ENCODE measurements around the gene EPB41L3.

EPB41L3 gene

GRCh38 chr18:5543036-5543680 lies 639 bp downstream of the EPB41L3 start (continued):
- TF ChIP-seq CTCF (tag by site-specific recombination; IDR thresholded peaks at IDR 0.05), result 0 out of 2 replicates have a peak, but pooled peaks have one; percentile 16

- ChIA-PET POLR2A (no interaction called here), CTCF (no interaction called here)
- H3K4me3 ChIP-seq (ENCODE audit: low read depth, low read length), result peak overlapping the region; percentile 87
- H3K9me3 ChIP-seq (ENCODE audit: control insufficient read depth, insufficient read depth, low read depth, low read length), result no peaks in the 10 kb centered on the region
- H3K36me3 ChIP-seq (ENCODE audit: control insufficient read depth in 2 of 2, insufficient read depth in 1 of 2, low read length in 2 of 2), result no peaks in the 10 kb centered on the region
- peaks cover 26% of the 10 kb centered on the region for H3K4me1 ChIP-seq (ENCODE audit: control insufficient read depth, insufficient read depth, low read length)
- peak overlapping the region; percentile 97 for H3K27ac ChIP-seq (ENCODE audit: extremely low read depth, low read depth, low read length)
- TF ChIP-seq SP2 (tag by site-specific recombination; IDR thresholded peaks at IDR 0.05) (no peak), ZNF366 (tag by site-specific recombination; conservative IDR thresholded peaks at IDR 0.05) (no peak), ZNF354C (tag by site-specific recombination; IDR thresholded peaks at IDR 0.05; ENCODE audit: borderline replicate concordance, low read depth) (no peak), ZNF140 (tag by site-specific recombination; IDR thresholded peaks at IDR 0.05) (no peak), ZEB2 (tag by site-specific recombination; IDR thresholded peaks at IDR 0.05) (no peak), ZNF548 (tag by site-specific recombination; IDR thresholded peaks at IDR 0.05) (no peak), ZNF398 (tag by site-specific recombination; IDR thresholded peaks at IDR 0.05) (peak; percentile 76), ZNF670 (tag by site-specific recombination; IDR thresholded peaks at IDR 0.05; ENCODE audit: low read depth) (no peak), KLF17 (tag by site-specific recombination; IDR thresholded peaks at IDR 0.05) (no peak), ZNF221 (tag by site-specific recombination; IDR thresholded peaks at IDR 0.05; ENCODE audit: borderline replicate concordance) (no peak), ZXDB (tag by site-specific recombination; IDR thresholded peaks at IDR 0.05) (0 out of 2 replicates have a peak, but pooled peaks have one; percentile 34), GLIS1 (tag by site-specific recombination; IDR thresholded peaks at IDR 0.05) (no peak; the same call in 1 of the 2 replicates), ZBTB7A (tag by site-specific recombination; IDR thresholded peaks at IDR 0.05; ENCODE audit: low read depth) (no peak), ZNF19 (tag by site-specific recombination; IDR thresholded peaks at IDR 0.05; ENCODE audit: low read depth) (no peak), EGR2 (tag by site-specific recombination; IDR thresholded peaks at IDR 0.05; ENCODE audit: low read depth) (peak; percentile 4; the same call in 1 of the 2 replicates), ZNF416 (tag by site-specific recombination; IDR thresholded peaks at IDR 0.05) (no peak), ZNF157 (tag by site-specific recombination; IDR thresholded peaks at IDR 0.05) (no peak), ZNF174 (tag by site-specific recombination; IDR thresholded peaks at IDR 0.05) (no peak), ZNF302 (tag by site-specific recombination; IDR thresholded peaks at IDR 0.05; ENCODE audit: low read depth) (no peak), ZNF776 (tag by site-specific recombination; IDR thresholded peaks at IDR 0.05; ENCODE audit: borderline replicate concordance) (no peak), ZNF274 (IDR thresholded peaks at IDR 0.05; ENCODE audit: low read length) (no peak), ZNF274 (tag by site-specific recombination; IDR thresholded peaks at IDR 0.05; ENCODE audit: borderline replicate concordance) (no peak), ELK4 (IDR thresholded peaks at IDR 0.05; ENCODE audit: borderline replicate concordance, low read depth, low read length) (no peak), SCRT1 (tag by site-specific recombination; IDR thresholded peaks at IDR 0.05; ENCODE audit: borderline replicate concordance) (no peak), ZSCAN5A (tag by site-specific recombination; IDR thresholded peaks at IDR 0.05) (no peak), ZNF561 (tag by site-specific recombination; IDR thresholded peaks at IDR 0.05; ENCODE audit: borderline replicate concordance) (no peak), BCL6B (tag by site-specific recombination; IDR thresholded peaks at IDR 0.05) (no peak)
Measured at GRCh38 chr18:5542515-5543035, 1.2 kb downstream of the EPB41L3 start.
